ENCODE results near the gene MRPS18A. TPM values are rescaled to one million over a fixed set of nuclear protein-coding genes. Genes with fewer than 3 reads are reported as not detected.

The MRPS18A gene
- total and polyA plus RNA-seq, 12 donors: 24.8 to 119 (median 52.0) TPM

- H3K9me3 ChIP-seq (replicated peaks in 1 of 3): no peaks in the 10 kb centered on the region
- no peak for TF ChIP-seq POLR2A (IDR thresholded peaks at IDR 0.05)
- TF ChIP-seq CTCF (IDR thresholded peaks at IDR 0.05): no peak
- H3K4me1 ChIP-seq (replicated peaks in 1 of 2): peaks cover 7 to 14% of the 10 kb centered on the region in 2 donors
- intact Hi-C loops (cut with DNase I): no loop called here
- WGBS, 4 donors: 85 to 89% (median 87%) methylated on average over 8 to 9 of the region's 9 CpGs
- H3K27me3 ChIP-seq: no peaks in the 10 kb centered on the region
- H3K27ac ChIP-seq: no peak overlapping the region
- no peak overlapping the region for H3K4me3 ChIP-seq
- DNase-seq: no peak
- no peaks in the 10 kb centered on the region for H3K36me3 ChIP-seq (replicated peaks in 1 of 2)
Observed at GRCh38 chr6:43695215-43695966, 7.8 kb upstream of the MRPS18A start.

- WGBS, 4 donors: 52 to 74% (median 67%) methylated on average over 2 of the region's 2 CpGs
- no peak for DNase-seq
- H3K27ac ChIP-seq: no peak overlapping the region
- no peaks in the 10 kb centered on the region for H3K27me3 ChIP-seq
- no peak overlapping the region for H3K4me3 ChIP-seq
- peaks cover 7 to 19% of the 10 kb centered on the region in 2 donors for H3K4me1 ChIP-seq (replicated peaks in 1 of 2)
- no peaks in the 10 kb centered on the region for H3K9me3 ChIP-seq (replicated peaks in 1 of 3)
- H3K36me3 ChIP-seq (replicated peaks in 1 of 2): no peaks in the 10 kb centered on the region
- intact Hi-C loops (cut with DNase I): no loop called here
- TF ChIP-seq CTCF (IDR thresholded peaks at IDR 0.05) (no peak), POLR2A (IDR thresholded peaks at IDR 0.05) (no peak)
Observed at GRCh38 chr6:43689421-43689820, 1.8 kb upstream of the MRPS18A start.

GRCh38 chr6:43687079-43687436 lies 533 bp downstream of the MRPS18A start:
- WGBS, 4 donors: 4 to 6% (median 6%) methylated on average over 10 of the region's 10 CpGs

More at GRCh38 chr6:43687079-43687436, 533 bp downstream of the MRPS18A start:
- TF ChIP-seq CTCF (IDR thresholded peaks at IDR 0.05): no peak
- TF ChIP-seq POLR2A (IDR thresholded peaks at IDR 0.05): no peak
- H3K4me1 ChIP-seq (replicated peaks in 1 of 2): peaks cover 7 to 19% of the 10 kb centered on the region in 2 donors
- peak overlapping the region in 4 of 5 donors; percentile 48 to 81 (median 74) for H3K27ac ChIP-seq
- intact Hi-C loops (cut with DNase I): no loop called here
- H3K36me3 ChIP-seq (replicated peaks in 1 of 2): no peaks in the 10 kb centered on the region
- no peaks in the 10 kb centered on the region for H3K9me3 ChIP-seq (replicated peaks in 1 of 3)
- no peaks in the 10 kb centered on the region for H3K27me3 ChIP-seq
- H3K4me3 ChIP-seq: peak overlapping the region; percentile 30 to 98 (median 64)
- DNase-seq: no peak
